ENCODE results near the gene SNX8.

Gene SNX8

GRCh38 chr7:2224934-2225333, 89.3 kb downstream of the SNX8 start:
- no peak for DNase-seq (ENCODE audit: low read depth in 2 of 2)

- no peak for DNase-seq (ENCODE audit: low read depth in 2 of 2)
Measured at GRCh38 chr7:2224491-2224928, 89.7 kb downstream of the SNX8 start.

- DNase-seq (ENCODE audit: low read depth in 2 of 2), result no peak
Measured at GRCh38 chr7:2223321-2223720, 90.9 kb downstream of the SNX8 start.

- no peak for DNase-seq (ENCODE audit: low read depth in 2 of 2)
Measured at GRCh38 chr7:2222516-2222915, 91.7 kb downstream of the SNX8 start.

- no peak for DNase-seq (ENCODE audit: low read depth in 2 of 2)
Measured at GRCh38 chr7:2220954-2221353, 93.3 kb downstream of the SNX8 start.

GRCh38 chr7:2220506-2220905, 93.7 kb downstream of the SNX8 start:
- DNase-seq (ENCODE audit: low read depth in 2 of 2), result no peak

GRCh38 chr7:2220030-2220429, 94.2 kb downstream of the SNX8 start:
- DNase-seq (ENCODE audit: low read depth in 2 of 2), result no peak

GRCh38 chr7:2219606-2220005, 94.6 kb downstream of the SNX8 start:
- no peak for DNase-seq (ENCODE audit: low read depth in 2 of 2)

GRCh38 chr7:2219136-2219535, 95.1 kb downstream of the SNX8 start:
- DNase-seq (ENCODE audit: low read depth in 2 of 2), result no peak

- no peak for DNase-seq (ENCODE audit: low read depth in 2 of 2)
Measured at GRCh38 chr7:2218444-2218785, 95.8 kb downstream of the SNX8 start.

GRCh38 chr7:2217716-2218443, 96.4 kb downstream of the SNX8 start:
- DNase-seq (ENCODE audit: low read depth in 2 of 2), result no peak

GRCh38 chr7:2217206-2217605, 97.0 kb downstream of the SNX8 start:
- DNase-seq (ENCODE audit: low read depth in 2 of 2), result no peak

GRCh38 chr7:2215851-2216250, 98.4 kb downstream of the SNX8 start:
- DNase-seq (ENCODE audit: low read depth in 2 of 2), result no peak

GRCh38 chr7:2214636-2215035, 99.6 kb downstream of the SNX8 start:
- DNase-seq (ENCODE audit: low read depth in 2 of 2), result no peak

GRCh38 chr7:2213551-2214215, 100.6 kb downstream of the SNX8 start:
- DNase-seq (ENCODE audit: low read depth in 2 of 2), result no peak

GRCh38 chr7:2212906-2213305, 101.3 kb downstream of the SNX8 start:
- no peak for DNase-seq (ENCODE audit: low read depth in 2 of 2)

- DNase-seq (ENCODE audit: low read depth in 2 of 2), result no peak
Measured at GRCh38 chr7:2211926-2212325, 102.3 kb downstream of the SNX8 start.

GRCh38 chr7:2211259-2211880, 102.9 kb downstream of the SNX8 start:
- no peak for DNase-seq (ENCODE audit: low read depth in 2 of 2)

- DNase-seq (ENCODE audit: low read depth in 2 of 2), result no peak
Measured at GRCh38 chr7:2210551-2211258, 103.5 kb downstream of the SNX8 start.

GRCh38 chr7:2209961-2210323, 104.3 kb downstream of the SNX8 start:
- no peak for DNase-seq (ENCODE audit: low read depth in 2 of 2)

GRCh38 chr7:2209146-2209960, 104.9 kb downstream of the SNX8 start:
- DNase-seq (ENCODE audit: low read depth in 2 of 2), result peak in 1 of 2 donors; percentile 11

GRCh38 chr7:2208712-2209111, 105.5 kb downstream of the SNX8 start:
- no peak for DNase-seq (ENCODE audit: low read depth in 2 of 2)

Data from stimulated activated CD4-positive, alpha-beta T cell treated with anti-CD3 and anti-CD28 coated beads, Interleukin-1b, Interleukin-23, amount 100 ng/mL, for 1 hour (primary cell).